Measurements from ENCODE around the gene TTC12. TPM values are rescaled to one million over a fixed set of nuclear protein-coding genes. Genes with fewer than 3 reads are reported as not detected.

Gene TTC12
- total RNA-seq, 2 experiments from 2014 or later = 3.6 to 3.9 TPM

DNA sequence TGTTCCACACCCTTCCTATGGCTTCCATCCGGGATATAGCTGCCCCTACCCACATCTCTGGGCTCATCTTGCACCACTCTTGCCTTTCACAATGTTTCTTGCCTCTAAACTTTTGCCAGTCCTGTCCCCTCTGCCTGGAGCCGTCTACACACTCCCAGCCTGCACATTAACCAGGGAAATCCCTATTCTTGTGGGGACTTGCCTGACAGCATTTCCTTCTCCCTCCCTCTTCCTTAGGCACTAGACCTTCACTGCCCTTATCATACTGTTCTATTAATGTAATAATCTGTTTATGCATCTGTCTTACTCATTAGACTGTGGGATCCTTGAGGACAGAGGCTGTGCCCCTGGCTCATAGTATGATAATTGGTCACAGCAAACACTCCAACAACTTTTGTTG is 5.8 kb upstream of the TTC12 start:
- Histone ChIP-seq H3K9me2 (ENCODE audit: insufficient read depth, low read length) (no peaks in the 10 kb centered on the region), H4K20me1 (ENCODE audit: insufficient read depth, low read length) (no peaks in the 10 kb centered on the region), H3K4me1 (ENCODE audit: insufficient read depth, low read length, poor library complexity, severe bottlenecking) (no peaks in the 10 kb centered on the region), H3K36me3 (ENCODE audit: insufficient read depth, low read length) (no peaks in the 10 kb centered on the region), H3K79me2 (ENCODE audit: insufficient read depth, low read depth, low read length) (no peaks in the 10 kb centered on the region), H3K4me2 (ENCODE audit: low read length) (no peak overlapping the region), H2AFZ (ENCODE audit: low read length) (no peak overlapping the region), H3K27ac (ENCODE audit: low read depth, low read length, poor library complexity, severe bottlenecking) (no peak overlapping the region), H3K4me3 (ENCODE audit: low read depth, low read length, poor library complexity, severe bottlenecking) (no peak overlapping the region), H3K9me3 (ENCODE audit: low read length) (no peaks in the 10 kb centered on the region)
- no TSS peak for BruUV-seq (replicated peaks)
- CTCF ChIA-PET (ENCODE audit: unreplicated experiment) = no interaction called here
- DNase-seq (ENCODE audit: low spot score) = no peak
- TF ChIP-seq EZH2phosphoT487 (IDR thresholded peaks at IDR 0.05; ENCODE audit: borderline replicate concordance, low read depth, low read length) = no peak
- TF ChIP-seq CTCF (conservative IDR thresholded peaks at IDR 0.05; ENCODE audit: low read length) = no peak
- intact Hi-C loops (cut with micrococcal nuclease; ENCODE audit: unreplicated experiment) = loop anchor here (5.0 kb wide), 1 partner anchor 489 kb away; no protein-coding TSS in a partner anchor
- POLR2A ChIA-PET = interaction anchor here (0.5 kb wide), 1 partner anchor 863 kb away, joined by 3 read pairs; no protein-coding TSS in a partner anchor

DNA sequence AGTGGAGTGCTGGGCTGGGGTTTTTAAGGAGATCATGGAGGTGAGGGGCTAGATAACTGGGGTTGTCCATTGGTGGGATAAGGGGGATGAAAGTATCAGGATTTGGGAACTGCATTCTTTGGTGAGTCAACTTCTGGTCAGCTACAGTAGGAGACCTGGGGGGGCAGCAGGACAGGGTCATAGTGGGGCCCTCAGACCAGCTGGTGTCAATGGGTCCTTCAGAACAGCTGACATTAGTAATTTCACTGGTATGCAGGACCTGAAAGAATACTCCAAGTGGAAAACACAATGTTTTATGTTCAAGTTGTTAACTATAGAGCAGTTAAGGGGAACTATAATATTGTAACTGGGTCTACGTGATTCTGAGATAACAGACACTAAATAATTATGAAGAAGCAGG is 2.8 kb upstream of the TTC12 start:
- peaks cover 3% of the 10 kb centered on the region for H3K4me1 ChIP-seq (ENCODE audit: insufficient read depth, low read length, poor library complexity, severe bottlenecking)
- ChIA-PET POLR2A (no interaction called here), CTCF (ENCODE audit: unreplicated experiment) (no interaction called here)
- no peak for DNase-seq (ENCODE audit: low spot score)
- intact Hi-C loops (cut with micrococcal nuclease; ENCODE audit: unreplicated experiment) = no loop called here
- no TSS peak for BruUV-seq (replicated peaks)
- no peaks in the 10 kb centered on the region for H4K20me1 ChIP-seq (ENCODE audit: insufficient read depth, low read length)
- H3K27ac ChIP-seq (ENCODE audit: low read depth, low read length, poor library complexity, severe bottlenecking) = no peak overlapping the region
- H3K4me3 ChIP-seq (ENCODE audit: low read depth, low read length, poor library complexity, severe bottlenecking) = no peak overlapping the region
- no peaks in the 10 kb centered on the region for H3K9me2 ChIP-seq (ENCODE audit: insufficient read depth, low read length)
- H3K4me2 ChIP-seq (ENCODE audit: low read length) = no peak overlapping the region
- TF ChIP-seq EZH2phosphoT487 (IDR thresholded peaks at IDR 0.05; ENCODE audit: borderline replicate concordance, low read depth, low read length) (no peak), CTCF (conservative IDR thresholded peaks at IDR 0.05; ENCODE audit: low read length) (no peak)
- H2AFZ ChIP-seq (ENCODE audit: low read length) = no peak overlapping the region
- H3K36me3 ChIP-seq (ENCODE audit: insufficient read depth, low read length) = no peaks in the 10 kb centered on the region
- no peaks in the 10 kb centered on the region for H3K9me3 ChIP-seq (ENCODE audit: low read length)
- no peaks in the 10 kb centered on the region for H3K79me2 ChIP-seq (ENCODE audit: insufficient read depth, low read depth, low read length)

DNA sequence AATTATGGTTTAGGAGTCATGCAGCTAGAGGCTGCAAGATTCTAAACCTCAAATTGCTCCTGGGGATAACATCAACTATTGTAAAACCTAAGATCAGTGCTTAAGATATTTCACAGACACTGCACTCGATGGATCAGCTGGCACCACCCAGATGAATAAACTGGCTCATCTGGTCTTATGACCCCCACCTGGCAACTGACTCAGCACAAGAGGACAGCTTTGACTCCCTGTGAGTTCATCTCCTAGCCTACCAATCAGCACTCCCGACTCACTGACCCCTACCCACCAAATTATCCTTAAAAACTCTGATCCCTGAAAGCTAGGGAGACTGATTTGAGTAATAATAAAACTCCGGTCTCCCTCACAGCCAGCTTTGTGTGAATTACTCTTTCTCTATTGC is 782 bp upstream of the TTC12 start:
- Histone ChIP-seq H3K27ac (ENCODE audit: low read depth, low read length, poor library complexity, severe bottlenecking) (no peak overlapping the region), H3K36me3 (ENCODE audit: insufficient read depth, low read length) (no peaks in the 10 kb centered on the region)

More for the DNA sequence above, 782 bp upstream of the TTC12 start:
- H4K20me1 ChIP-seq (ENCODE audit: insufficient read depth, low read length) = no peaks in the 10 kb centered on the region
- no peak for DNase-seq (ENCODE audit: low spot score)
- peak overlapping the region; percentile 72 for H3K4me3 ChIP-seq (ENCODE audit: low read depth, low read length, poor library complexity, severe bottlenecking)
- no peaks in the 10 kb centered on the region for H3K79me2 ChIP-seq (ENCODE audit: insufficient read depth, low read depth, low read length)
- no TSS peak for BruUV-seq (replicated peaks)
- CTCF ChIA-PET (ENCODE audit: unreplicated experiment) = interaction anchor here (0.6 kb wide), 2 partner anchors 501 to 1681 kb away, joined by 3 read pairs; no protein-coding TSS in a partner anchor
- H2AFZ ChIP-seq (ENCODE audit: low read length) = peak overlapping the region; percentile 75
- intact Hi-C loops (cut with micrococcal nuclease; ENCODE audit: unreplicated experiment) = no loop called here
- TF ChIP-seq CTCF (conservative IDR thresholded peaks at IDR 0.05; ENCODE audit: low read length) (no peak), EZH2phosphoT487 (IDR thresholded peaks at IDR 0.05; ENCODE audit: borderline replicate concordance, low read depth, low read length) (no peak)
- no peaks in the 10 kb centered on the region for H3K9me3 ChIP-seq (ENCODE audit: low read length)
- POLR2A ChIA-PET = no interaction called here
- no peaks in the 10 kb centered on the region for H3K9me2 ChIP-seq (ENCODE audit: insufficient read depth, low read length)
- peak overlapping the region; percentile 57 for H3K4me2 ChIP-seq (ENCODE audit: low read length)
- peaks cover 3% of the 10 kb centered on the region for H3K4me1 ChIP-seq (ENCODE audit: insufficient read depth, low read length, poor library complexity, severe bottlenecking)

All from OCI-LY7 (cell line).